NOMO-1 treated with DMSO at 0.1 percent for 48 hours (cell line): ENCODE results near the gene RUFY1.
A peak's percentile ranks its signal among the peaks of the same experiment; 100 is the strongest.
"Not testable (repeated sequence)": the region's sequence is repeated elsewhere in the genome, so short reads cannot be mapped to it uniquely, and the experiment has no call there.

Experiments used
- DNase-seq: peaks from one replicate; lab custom pipeline; 2025; ENCODE audit not compliant: unreplicated experiment; lab: John Stamatoyannopoulos, UW

RUFY1 gene, protein sequence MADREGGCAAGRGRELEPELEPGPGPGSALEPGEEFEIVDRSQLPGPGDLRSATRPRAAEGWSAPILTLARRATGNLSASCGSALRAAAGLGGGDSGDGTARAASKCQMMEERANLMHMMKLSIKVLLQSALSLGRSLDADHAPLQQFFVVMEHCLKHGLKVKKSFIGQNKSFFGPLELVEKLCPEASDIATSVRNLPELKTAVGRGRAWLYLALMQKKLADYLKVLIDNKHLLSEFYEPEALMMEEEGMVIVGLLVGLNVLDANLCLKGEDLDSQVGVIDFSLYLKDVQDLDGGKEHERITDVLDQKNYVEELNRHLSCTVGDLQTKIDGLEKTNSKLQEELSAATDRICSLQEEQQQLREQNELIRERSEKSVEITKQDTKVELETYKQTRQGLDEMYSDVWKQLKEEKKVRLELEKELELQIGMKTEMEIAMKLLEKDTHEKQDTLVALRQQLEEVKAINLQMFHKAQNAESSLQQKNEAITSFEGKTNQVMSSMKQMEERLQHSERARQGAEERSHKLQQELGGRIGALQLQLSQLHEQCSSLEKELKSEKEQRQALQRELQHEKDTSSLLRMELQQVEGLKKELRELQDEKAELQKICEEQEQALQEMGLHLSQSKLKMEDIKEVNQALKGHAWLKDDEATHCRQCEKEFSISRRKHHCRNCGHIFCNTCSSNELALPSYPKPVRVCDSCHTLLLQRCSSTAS

DNA sequence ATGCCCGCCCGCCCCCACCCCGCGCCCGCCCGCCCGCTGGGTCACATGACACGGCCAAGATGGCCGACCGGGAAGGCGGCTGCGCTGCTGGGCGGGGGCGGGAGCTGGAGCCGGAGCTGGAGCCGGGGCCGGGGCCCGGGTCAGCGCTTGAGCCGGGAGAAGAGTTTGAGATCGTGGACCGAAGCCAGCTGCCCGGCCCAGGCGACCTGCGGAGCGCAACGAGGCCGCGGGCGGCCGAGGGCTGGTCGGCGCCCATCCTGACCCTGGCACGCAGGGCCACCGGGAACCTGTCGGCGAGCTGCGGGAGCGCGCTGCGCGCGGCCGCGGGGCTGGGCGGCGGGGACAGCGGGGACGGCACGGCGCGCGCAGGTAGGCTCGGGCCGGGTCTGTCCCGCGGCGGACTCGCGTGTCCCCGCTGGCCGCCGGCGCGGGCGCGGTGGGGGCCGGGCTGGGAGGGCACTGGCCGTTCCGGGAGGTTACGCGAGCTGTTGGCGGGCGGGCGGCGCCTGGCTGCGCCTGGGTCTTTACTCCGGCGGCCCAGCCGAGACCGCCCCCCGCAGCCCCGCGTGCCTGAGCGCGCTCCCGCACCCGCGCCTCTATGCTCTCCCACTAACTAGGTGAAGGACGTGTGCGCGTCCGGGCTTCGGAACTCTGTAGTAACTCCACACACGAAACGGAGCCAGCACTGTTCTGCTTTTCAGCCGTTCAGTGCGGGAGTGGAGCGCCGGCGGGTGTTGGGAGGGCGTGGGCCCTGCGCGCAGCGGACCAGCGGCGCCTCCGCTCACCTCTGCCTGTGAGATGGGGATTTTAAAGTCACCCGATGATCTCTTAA lies at the start of gene RUFY1:
RUFY1 (plus strand) TSS at position 44 of the 832 bp plus-strand sequence; CDS start at position 60, 16 bp downstream.
- DNase-seq, result peak; percentile 54

DNA sequence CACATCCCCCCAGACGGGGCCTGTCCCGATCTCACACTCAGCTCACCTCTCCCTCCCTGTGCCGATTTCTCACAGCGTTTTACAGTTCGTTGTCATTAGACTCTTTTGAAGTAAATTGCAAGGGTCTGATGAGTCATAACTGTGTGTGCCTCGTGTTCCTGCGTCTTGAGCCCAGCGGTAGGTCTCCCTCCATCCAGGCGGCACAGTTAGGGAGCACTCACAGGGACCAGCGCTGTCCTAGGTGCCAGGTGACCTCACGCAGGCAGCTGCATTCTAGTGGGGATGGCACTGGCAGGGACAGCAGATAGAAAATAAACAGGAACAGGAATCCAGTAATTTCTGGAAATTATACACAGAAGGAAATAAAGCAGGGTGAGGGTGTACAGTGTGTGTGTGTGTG lies 48.4 kb upstream of the RUFY1 start:
- DNase-seq, result not testable (repeated sequence)

GRCh38 chr5:179502420-179502819 lies 47.9 kb upstream of the RUFY1 start:
- DNase-seq, result not testable (repeated sequence)

GRCh38 chr5:179504191-179504590 lies 46.2 kb upstream of the RUFY1 start:
- DNase-seq, result no peak

DNA sequence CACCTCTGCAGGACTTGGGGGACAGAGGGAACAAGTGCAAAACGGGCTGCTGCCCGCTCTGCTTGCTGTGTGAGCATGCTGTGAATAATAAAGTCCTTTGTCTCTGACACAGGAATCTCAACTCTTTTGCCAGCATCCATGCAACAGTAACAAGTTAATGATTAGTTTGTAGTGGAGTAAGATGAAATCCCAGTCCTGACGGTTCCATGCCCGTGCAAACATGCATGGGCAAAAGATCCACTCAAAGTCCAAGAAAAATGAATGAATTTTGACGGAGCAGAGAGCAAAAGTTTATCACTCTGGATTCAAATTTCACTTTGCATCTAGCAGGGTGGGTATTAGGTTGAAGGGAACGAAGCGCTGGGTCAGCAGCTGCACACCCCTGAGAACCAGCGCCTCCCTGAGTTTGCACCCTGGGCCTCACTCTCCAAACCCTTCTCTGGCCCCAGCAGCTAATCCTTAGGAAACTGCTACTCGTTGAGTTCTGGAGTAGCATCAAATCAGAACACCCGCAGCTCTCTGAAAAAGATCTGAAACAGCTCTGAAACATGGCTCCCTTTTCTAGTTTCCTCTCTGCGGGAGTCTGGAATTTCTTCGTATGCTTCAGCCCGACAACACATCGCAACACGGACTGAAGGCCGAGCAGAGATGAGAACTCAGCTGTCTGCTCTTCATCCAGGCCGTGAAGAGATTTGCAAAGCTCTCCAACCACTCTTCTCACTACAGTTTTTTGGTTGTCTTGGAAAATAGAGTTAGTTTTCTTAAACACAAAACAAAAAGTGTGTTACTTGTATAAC lies 45.6 kb upstream of the RUFY1 start:
- DNase-seq, result no peak

- no peak for DNase-seq
Observed at GRCh38 chr5:179505636-179506261, 44.6 kb upstream of the RUFY1 start.

- peak; percentile 21 for DNase-seq
Observed at GRCh38 chr5:179509239-179509638, 41.1 kb upstream of the RUFY1 start.

- no peak for DNase-seq
Observed at GRCh38 chr5:179509845-179510244, 40.5 kb upstream of the RUFY1 start.

DNA sequence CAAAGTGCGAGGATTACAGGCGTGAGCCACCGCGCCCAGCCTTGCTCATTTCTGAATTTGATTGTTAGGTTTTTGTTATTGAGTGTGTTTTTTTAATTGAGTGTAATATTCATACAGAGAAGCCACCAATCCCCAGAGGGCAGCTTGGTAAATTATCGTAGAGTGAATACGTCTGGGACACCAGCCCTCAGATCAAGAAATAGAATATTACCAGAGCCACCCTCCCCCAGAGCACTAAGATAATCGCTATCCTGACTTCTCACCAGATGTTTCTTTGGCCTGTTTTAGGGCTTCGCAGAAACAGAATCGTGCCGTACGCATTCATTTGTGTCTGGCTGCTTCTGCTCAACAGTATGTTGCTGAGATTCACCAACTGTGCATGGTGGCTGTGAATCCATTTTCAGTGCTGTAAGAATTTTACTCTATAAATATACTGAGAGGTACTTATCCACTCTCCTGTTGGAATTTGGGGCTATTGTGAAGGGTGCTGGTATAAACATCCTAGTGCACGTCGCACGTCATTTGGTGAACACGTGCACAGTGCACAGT lies 37.8 kb upstream of the RUFY1 start:
- no peak for DNase-seq

- DNase-seq, result not testable (repeated sequence)
Observed at GRCh38 chr5:179515501-179515900, 34.9 kb upstream of the RUFY1 start.

GRCh38 chr5:179516221-179516620 lies 34.1 kb upstream of the RUFY1 start:
- DNase-seq, result no peak

DNA sequence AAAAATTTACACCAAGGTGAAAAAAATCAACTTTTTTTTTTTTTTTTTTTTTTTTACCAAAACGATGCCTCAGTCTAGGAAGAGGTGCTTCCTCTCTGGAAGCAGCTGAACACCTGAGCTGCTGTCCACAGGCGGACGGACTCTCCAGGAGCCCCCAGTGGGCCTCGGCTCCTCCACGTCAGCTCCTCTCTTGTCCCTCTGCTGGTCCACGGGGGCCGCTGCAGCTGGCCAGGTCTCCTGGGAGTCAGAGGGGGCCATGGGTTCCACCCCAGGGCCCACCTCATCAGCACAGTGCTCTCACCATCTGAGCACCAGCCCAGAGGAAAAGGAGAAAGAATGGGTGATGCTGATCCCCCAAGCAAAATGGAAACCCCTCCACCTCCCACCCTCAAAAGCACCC lies 32.6 kb upstream of the RUFY1 start:
- not testable (repeated sequence) for DNase-seq

DNA sequence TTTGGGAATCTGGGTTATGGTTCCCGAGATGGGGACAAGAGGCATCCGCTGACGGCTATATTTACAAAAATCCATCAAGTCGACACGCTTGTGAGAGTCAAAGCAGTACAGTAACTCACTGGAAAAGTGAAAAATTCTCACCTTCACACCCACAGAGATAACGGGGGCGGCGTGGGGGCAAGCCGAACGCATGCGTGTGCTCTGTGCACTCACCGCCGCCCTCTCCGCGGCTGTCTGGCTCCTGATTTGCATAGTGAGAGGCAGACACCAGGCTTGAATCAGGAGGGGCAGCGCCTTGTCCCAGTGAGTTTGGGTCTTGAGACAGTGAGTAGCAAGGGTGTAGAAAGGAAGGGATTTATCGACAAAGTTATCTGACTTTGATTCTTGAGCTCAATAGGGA lies 32.0 kb upstream of the RUFY1 start:
- not testable (repeated sequence) for DNase-seq

GRCh38 chr5:179519416-179520070 lies 30.8 kb upstream of the RUFY1 start:
- not testable (repeated sequence) for DNase-seq

- not testable (repeated sequence) for DNase-seq
Observed at GRCh38 chr5:179522107-179522506, 28.2 kb upstream of the RUFY1 start.

DNA sequence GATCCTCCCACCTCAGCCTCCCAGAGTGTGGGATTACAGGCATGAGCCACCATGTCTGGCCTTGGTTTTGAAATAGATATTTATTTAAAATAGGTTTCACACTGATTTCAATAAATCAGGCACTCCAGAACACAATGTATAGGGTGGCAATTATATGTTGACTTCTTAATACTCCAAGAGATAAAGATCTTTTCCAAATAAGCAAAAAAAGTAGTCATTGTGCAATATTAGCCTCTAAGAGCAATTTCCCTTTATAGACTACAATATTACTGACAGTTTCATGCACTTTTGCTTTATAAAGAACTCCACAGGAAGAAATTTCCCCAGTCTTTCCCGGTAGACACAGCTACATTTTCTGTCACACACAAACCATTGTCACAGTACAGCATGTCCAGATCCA lies 23.4 kb upstream of the RUFY1 start:
- DNase-seq, result no peak

GRCh38 chr5:179530069-179530998 lies 20.0 kb upstream of the RUFY1 start:
- no peak for DNase-seq

DNA sequence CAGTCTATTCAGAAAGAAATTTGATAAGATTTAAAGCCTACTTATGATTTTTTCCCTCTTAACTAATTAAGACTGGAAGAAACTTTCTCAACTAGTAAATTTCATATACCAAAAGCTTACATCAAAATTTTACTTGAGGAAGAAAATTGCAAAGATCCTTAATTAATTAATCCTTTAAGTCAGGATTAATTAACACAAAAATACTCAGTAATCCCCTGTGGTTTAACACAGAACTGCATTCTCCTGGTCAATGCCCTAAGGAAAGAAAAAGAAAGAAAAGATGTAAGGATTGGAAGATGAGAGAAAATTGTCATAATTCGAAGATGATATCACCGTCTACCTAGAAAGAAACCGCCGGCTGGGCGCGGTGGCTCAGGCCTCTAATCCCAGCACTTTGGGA lies 17.3 kb upstream of the RUFY1 start:
- DNase-seq, result no peak
